Measurements from ENCODE around the gene BMP8B. TPM values are rescaled to one million over a fixed set of nuclear protein-coding genes. Genes with fewer than 3 reads are reported as not detected.

BMP8B gene
- total RNA-seq, 1 experiment from 2014 or later, result 12.6 TPM

DNA sequence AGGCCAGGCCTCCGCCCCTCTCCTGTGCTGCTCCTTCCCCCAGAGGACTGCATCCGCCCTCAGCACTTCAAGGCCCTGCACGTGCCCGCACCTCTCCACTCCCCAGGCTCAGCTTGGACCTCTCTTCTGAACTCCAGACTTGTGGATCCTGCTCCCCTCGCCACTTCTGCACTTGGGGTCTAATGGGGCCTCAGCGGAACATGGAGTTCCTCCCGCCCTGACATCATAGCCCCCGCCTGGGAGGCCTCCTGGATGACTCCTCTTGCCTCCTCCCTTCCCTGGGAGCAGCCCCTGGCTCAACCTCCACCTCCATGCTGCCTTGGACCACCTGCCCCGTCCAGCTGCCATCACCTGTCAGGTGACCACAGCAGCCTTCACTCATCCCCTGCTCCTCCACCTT lies 27.6 kb downstream of the BMP8B start:
- H3K36me3 ChIP-seq, result peaks cover 7% of the 10 kb centered on the region; the same call in 1 of the 2 replicates
- no peaks in the 10 kb centered on the region for H3K4me1 ChIP-seq
- no peak overlapping the region for H3K27ac ChIP-seq
- H3K27me3 ChIP-seq, result no peaks in the 10 kb centered on the region
- no peak overlapping the region for H3K4me3 ChIP-seq
- DNase-seq, result no peak
- no peaks in the 10 kb centered on the region for H3K9me3 ChIP-seq (replicated peaks)

DNA sequence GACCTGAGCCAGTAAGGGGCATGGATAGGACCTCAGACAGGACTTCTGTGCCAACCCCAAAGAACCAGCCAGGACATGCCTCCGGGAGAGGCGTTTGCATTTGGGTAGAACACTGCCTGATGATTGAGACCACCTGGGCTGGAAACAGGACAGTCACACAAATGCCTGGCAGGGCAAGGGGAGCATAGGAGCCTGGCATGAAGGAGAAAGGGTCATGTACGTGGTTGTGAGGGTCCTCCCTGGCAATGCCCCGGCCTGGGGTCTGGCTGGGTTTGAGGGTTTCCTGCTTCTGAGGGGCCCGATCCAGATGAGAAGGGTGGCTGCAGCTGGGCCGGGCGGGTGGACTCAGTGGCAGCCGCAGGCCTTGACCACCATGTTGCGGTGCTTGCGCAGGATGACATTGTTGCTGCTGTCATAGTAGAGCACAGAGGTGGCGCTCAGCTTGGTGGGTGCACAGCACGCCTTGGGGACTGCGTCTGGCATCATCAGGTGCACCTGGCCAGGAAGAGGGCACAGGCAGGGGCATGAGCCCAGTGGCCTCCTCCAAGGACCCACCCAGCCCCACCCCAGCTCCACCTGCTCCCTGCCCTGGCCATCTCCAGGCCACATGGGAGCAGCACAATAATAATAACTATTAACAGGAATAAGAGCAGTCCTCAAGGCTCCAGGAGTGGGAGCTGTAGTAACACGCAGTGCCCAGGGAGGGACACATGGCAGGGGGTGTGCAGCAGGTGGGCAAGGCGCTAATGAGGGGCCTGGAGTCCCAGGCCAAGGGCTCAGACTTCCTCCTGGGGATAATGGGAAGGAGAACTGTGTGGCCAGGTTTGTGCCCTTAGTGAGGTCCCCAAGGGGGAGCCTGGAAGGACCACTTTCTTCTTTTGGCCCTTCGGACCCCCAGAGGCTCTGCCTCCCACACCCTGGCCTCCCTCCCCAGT lies 28.3 kb downstream of the BMP8B start:
- H3K36me3 ChIP-seq, result peaks cover 7% of the 10 kb centered on the region; the same call in 1 of the 2 replicates
- H3K4me3 ChIP-seq, result no peak overlapping the region

DNA sequence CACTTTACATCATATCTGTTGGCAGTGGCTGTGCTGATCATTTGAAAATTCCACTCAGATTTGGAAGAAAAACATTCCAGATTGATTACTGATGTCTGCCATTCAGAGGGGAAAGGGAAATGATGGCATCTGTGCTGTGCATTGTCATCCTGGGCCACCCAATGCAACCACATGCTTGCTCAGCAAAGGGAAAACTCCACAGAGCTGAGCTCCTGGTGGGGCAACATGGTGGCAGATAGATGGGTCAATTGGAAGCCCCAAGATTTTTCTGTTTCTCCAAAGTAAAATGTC lies 29.3 kb downstream of the BMP8B start:
- no peak for DNase-seq
- no peak overlapping the region for H3K4me3 ChIP-seq
- peaks cover 14% of the 10 kb centered on the region for H3K36me3 ChIP-seq
- H3K9me3 ChIP-seq (replicated peaks), result no peaks in the 10 kb centered on the region
- no peaks in the 10 kb centered on the region for H3K4me1 ChIP-seq
- no peak overlapping the region for H3K27ac ChIP-seq
- H3K27me3 ChIP-seq, result no peaks in the 10 kb centered on the region

More for the DNA sequence above, 28.3 kb downstream of the BMP8B start:
- DNase-seq, result no peak
- H3K4me1 ChIP-seq, result no peaks in the 10 kb centered on the region
- H3K9me3 ChIP-seq (replicated peaks), result no peaks in the 10 kb centered on the region
- H3K27ac ChIP-seq, result no peak overlapping the region
- H3K27me3 ChIP-seq, result no peaks in the 10 kb centered on the region

DNA sequence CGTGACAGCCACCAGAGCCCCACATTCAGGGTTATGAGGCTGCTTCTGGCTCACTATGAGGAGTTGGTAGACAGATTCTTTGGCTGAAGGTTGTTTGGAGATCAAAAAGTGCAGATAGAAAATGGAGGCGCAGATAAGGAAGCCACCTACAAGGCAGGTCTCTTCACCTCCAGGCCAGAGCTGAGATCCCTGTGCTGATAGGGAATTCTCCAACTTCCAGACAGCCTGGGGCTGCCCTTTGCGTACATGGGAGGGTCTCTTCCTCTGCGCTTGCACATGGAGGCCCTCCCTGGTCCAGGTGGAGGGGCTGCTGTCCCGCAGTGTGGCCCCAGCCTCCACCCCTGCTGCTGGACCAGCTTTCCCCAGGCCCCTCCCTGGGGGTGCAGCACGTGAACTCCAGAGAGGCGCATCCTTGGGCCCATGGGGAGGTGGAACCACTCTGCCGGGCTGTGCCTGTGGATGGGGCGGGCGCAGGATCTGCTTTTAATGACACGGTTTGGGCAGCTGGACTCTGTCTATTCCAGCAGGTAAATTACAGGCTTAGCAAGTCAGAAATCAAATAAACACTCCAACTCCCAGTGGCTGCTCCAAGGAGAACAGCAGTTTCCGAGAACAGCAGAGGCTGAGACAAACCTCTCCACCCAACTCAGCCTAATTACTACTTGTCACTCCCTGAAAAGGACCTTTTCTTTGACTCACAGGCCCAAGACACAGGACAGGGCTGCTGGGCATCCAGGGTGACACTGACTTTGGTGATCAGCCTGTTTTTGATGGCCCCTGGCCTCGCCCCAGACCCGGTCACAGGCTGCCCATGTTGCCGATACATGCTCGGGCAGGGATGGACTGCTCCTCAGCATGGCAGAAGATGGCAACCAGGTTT lies 29.9 kb downstream of the BMP8B start:
- DNase-seq, result no peak
- no peaks in the 10 kb centered on the region for H3K27me3 ChIP-seq
- H3K36me3 ChIP-seq, result peaks cover 19% of the 10 kb centered on the region
- H3K4me3 ChIP-seq, result no peak overlapping the region
- H3K27ac ChIP-seq, result no peak overlapping the region
- H3K9me3 ChIP-seq (replicated peaks), result no peaks in the 10 kb centered on the region
- H3K4me1 ChIP-seq, result no peaks in the 10 kb centered on the region

DNA sequence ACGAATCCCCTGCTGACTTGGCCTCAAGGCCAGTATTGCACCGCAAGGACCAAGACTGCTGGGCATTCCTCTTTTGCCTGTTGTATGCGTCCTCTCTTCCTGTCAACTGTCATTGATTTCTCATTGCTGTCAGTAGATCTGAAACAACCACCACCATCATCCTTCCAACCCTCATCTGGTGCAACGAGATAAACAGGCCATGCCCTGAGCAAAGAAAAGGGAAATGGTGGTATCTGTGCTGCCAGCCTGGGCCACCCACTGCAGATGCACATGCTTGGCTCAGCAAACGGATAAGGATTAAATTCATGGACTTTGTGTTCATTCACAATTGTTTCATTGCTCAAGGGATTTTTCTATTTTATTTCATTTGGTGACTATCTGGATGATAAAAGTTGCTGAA lies 31.2 kb downstream of the BMP8B start:
- DNase-seq, result no peak
- Histone ChIP-seq H3K4me1 (no peaks in the 10 kb centered on the region), H3K9me3 (replicated peaks) (no peaks in the 10 kb centered on the region), H3K4me3 (no peak overlapping the region), H3K27ac (no peak overlapping the region), H3K36me3 (peaks cover 30% of the 10 kb centered on the region), H3K27me3 (no peaks in the 10 kb centered on the region)

DNA sequence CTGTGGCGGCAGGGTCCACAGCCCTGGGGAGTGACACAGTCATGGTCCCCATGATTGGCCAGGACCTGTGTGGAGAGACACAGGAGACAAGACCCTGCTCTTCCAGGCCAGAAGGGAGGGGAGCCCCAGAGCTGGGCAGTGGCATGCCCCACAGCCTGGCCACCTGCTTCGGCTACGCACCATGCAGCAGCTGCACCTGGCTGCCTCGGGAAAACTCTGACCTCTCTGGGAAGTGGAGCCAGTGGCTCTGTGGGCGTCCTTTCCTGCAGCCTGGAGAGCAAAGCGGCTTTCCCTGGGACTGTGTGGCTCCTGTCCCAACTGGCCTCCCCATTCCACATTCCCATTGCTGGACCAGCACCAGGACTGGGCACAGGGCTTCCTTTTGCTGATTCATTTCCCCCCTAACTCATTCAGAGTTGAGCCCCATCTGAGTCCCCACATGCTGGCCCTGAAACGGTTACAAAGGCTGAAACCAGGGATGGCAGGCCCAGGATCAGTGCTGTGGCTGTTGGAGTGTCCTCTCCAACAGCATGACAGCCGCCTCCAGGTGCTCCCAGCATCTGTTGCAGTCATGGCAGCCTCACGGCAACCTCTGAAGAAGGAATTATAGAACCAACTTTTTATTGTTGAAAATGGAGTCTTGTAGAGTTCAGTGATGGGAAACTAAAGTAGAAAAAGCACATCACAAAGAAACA lies 32.6 kb downstream of the BMP8B start:
- H3K36me3 ChIP-seq, result peaks cover 44% of the 10 kb centered on the region
- H3K4me3 ChIP-seq, result no peak overlapping the region
- DNase-seq, result peak in 1 of 2 experiments; percentile 29
- no peaks in the 10 kb centered on the region for H3K4me1 ChIP-seq
- H3K9me3 ChIP-seq (replicated peaks), result no peaks in the 10 kb centered on the region
- H3K27ac ChIP-seq, result no peak overlapping the region
- no peaks in the 10 kb centered on the region for H3K27me3 ChIP-seq

DNA sequence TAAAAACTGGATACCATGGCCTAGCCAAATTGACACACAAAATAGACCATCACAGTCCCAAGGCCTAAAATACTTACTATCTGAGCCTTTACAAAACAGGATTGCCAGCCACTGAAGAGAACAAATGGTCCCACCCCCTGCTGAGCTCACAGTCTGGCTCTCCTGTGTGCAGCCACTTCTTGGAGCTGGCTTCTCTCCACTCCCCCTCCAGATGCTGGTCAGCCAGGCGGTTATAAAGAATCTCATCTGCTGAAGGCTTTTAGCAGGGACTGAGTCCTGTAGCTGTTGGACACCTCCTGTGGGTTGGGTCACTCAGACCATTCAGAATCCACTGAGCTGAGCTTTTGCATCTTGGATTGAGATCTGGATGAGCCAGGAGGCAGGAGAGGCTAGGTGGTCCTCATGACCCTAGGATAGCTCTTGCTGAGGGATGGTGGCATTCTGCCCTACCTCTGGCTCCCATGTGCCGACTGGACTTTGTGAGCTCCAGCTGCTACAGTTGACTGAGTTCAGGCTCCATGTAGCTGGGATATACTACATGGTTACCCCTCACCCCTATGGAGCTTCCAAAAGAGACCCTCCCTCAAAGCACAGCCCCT lies 33.7 kb downstream of the BMP8B start:
- H3K27me3 ChIP-seq, result no peaks in the 10 kb centered on the region
- no peak overlapping the region for H3K4me3 ChIP-seq
- H3K9me3 ChIP-seq (replicated peaks), result no peaks in the 10 kb centered on the region
- H3K4me1 ChIP-seq, result no peaks in the 10 kb centered on the region
- peaks cover 54% of the 10 kb centered on the region for H3K36me3 ChIP-seq
- DNase-seq, result no peak
- no peak overlapping the region for H3K27ac ChIP-seq

DNA sequence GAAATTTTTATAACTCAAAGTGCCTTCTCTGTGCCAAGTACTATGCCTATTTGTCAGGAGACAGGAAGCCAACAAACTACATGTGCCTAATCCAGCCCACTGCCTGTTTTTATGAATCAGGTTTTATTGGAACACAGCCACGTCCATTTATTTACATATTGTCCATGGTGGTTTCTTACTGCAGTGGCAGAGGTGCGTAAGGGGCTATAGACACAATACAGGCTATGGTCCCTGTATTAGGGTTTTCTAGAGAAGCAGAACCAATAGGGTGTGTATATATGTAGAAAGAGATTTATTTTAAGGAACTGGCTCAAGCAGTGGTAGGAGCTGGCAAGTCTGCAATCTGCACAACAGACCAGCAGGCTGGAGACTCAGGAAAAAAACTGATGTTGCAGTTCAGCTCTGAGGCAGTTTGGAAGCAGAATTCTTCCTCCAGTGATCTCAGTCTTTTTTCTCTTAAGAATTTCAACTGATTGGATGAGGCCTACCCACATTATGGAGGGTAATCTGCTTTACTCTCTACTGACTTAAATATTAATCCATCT lies 34.6 kb downstream of the BMP8B start:
- DNase-seq, result no peak
- H3K27me3 ChIP-seq, result no peaks in the 10 kb centered on the region
- H3K4me3 ChIP-seq, result no peak overlapping the region
- H3K4me1 ChIP-seq, result no peaks in the 10 kb centered on the region
- H3K9me3 ChIP-seq (replicated peaks), result no peaks in the 10 kb centered on the region
- H3K36me3 ChIP-seq, result peaks cover 61% of the 10 kb centered on the region
- H3K27ac ChIP-seq, result no peak overlapping the region

DNA sequence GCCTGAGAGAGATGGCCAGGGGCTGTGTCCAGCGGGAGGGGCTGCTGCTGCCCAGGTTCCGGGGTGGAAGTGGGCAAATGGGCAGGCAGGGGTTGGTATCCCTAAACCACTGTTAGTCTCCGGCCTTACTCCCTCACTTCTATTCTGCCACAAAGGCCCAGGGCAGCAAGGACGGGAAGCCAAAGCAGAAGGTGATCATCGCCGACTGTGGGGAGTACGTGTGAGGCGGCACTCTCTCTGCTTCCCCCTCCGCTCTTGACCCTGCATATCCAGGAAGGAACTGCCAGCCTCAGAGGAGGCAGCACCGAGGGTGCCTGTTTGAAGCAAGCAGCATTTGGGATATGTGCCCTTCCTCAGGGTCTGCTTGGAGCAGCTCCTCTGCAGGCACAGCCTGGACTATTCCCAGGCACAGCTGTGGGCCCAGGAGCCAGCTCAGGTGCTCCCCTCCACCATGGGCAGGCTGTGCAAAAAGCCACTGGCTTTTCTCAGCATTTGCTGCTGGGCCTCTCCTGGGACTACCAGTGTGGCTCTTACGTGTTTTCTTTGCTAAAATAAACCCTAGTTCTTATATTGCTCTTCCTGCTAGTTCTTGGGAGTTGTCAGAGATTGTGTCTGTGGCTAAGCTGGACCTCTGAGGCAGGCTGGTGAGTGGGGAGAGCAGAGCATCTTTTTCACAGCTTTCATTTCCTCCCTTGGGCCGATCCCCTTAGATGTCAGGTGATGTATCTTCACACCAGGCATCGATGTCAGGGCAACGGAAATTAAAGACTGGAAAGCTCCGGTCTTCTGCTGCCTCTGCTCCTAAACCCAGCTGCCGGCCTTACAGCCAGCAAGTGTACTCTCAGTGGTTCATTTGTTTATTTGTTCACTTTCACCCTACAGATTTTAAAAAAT lies 35.3 kb downstream of the BMP8B start:
- H3K4me1 ChIP-seq, result no peaks in the 10 kb centered on the region
- no peaks in the 10 kb centered on the region for H3K9me3 ChIP-seq (replicated peaks)
- no peak for DNase-seq
- peaks cover 68% of the 10 kb centered on the region for H3K36me3 ChIP-seq
- H3K27ac ChIP-seq, result no peak overlapping the region
- H3K27me3 ChIP-seq, result no peaks in the 10 kb centered on the region
- no peak overlapping the region for H3K4me3 ChIP-seq

DNA sequence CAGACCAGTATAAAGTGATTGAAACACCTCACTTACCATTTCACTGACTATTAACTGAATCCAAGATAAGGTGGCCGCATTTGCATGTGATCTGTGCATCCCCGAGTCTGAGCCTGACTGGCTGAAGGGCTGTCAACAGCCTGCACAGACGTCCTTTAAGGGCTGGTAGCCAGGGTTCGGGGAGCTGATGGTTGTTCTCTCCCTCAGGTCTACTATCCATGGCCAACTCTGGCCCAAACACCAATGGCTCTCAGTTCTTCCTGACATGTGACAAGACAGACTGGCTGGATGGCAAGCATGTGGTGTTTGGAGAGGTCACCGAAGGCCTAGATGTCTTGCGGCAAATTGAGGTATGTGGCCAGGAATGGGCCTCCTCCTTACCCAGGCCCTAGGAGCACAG lies 36.0 kb downstream of the BMP8B start:
- no peak for DNase-seq
- no peaks in the 10 kb centered on the region for H3K4me1 ChIP-seq
- H3K4me3 ChIP-seq, result no peak overlapping the region
- H3K36me3 ChIP-seq, result peaks cover 72% of the 10 kb centered on the region
- H3K9me3 ChIP-seq (replicated peaks), result no peaks in the 10 kb centered on the region
- no peaks in the 10 kb centered on the region for H3K27me3 ChIP-seq
- no peak overlapping the region for H3K27ac ChIP-seq

DNA sequence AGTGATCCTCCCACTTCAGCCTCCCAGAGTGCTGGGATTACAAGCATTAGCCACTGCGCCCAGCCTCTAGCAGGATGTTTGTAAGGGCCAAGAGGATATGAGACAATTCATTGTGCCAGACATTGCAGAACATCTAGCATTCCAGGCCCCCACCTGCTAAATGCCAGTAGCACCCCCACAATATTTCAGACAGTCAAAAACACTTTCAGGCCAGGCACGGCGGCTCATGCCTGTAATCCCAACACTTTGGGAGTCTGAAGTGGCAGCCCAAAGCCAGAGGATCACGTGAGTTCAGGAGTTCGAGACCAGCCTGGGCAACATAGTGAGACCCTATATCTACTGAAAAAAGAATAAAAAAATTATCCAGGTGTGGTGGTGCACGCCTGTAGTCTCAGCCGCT lies 37.1 kb downstream of the BMP8B start:
- Histone ChIP-seq H3K4me3 (no peak overlapping the region), H3K27ac (no peak overlapping the region), H3K9me3 (replicated peaks) (no peaks in the 10 kb centered on the region), H3K36me3 (peaks cover 77% of the 10 kb centered on the region), H3K27me3 (no peaks in the 10 kb centered on the region), H3K4me1 (no peaks in the 10 kb centered on the region)
- DNase-seq, result no peak

DNA sequence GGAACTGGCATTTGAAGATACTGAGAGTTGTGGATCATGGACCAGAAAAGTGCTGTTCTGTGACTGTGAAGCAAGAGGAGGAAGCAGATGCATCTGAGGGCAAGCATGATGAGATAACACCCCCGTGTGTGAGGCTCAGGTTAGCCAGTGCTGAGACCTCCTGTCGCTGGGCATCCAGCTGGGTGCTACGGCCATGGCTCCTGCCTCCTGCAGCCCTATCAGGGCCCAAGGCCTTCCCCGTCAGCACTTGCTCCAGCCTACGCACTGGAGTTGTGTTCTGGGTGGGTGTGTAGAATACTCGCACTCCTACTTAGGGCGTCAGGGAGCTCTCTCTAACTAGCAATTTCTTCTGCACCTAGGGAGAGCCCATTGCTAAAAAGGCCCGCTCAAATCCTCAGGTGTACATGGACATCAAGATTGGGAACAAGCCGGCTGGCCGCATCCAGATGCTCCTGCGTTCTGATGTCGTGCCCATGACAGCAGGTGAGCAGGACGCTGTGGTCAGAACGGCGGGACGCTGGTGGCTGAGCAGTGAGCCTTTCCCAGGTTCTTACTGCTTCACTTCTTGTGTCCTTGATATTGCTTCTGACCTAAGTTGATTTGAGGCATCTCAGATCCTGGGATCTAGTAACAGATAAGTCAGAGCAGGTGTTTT lies 43.5 kb downstream of the BMP8B start:
- Histone ChIP-seq H3K4me3 (no peak overlapping the region), H3K9me3 (replicated peaks) (no peaks in the 10 kb centered on the region), H3K27me3 (no peaks in the 10 kb centered on the region), H3K36me3 (peaks cover 84% of the 10 kb centered on the region), H3K4me1 (0 out of 2 replicates have a peak, but pooled peaks cover 6% of the 10 kb centered on the region), H3K27ac (no peak overlapping the region)
- no peak for DNase-seq

All from SJCRH30 (cell line).